ENCODE data around the gene PEX13.

DNA sequence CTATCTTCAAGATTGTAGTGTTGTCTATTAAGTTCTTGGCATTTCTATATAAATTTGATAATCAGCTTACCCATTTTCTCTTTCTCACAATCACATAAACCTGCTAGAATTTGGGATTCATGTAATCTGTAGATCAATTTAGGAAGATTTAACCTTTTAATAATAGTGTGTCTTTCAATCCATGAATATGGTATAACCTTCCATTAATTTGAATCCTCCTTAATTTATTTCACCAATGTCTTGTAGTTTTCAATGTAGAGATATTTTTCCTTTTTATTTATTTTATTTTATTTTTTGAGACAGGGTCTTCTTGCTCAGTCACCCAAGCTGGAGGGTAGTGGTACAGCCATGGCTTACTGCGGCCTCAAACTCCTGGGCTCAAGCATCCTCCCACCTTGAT lies 68.4 kb downstream of the PEX13 start:
- TF ChIP-seq POLR2A (IDR thresholded peaks at IDR 0.05): no peak
- TF ChIP-seq, protein P1, sequence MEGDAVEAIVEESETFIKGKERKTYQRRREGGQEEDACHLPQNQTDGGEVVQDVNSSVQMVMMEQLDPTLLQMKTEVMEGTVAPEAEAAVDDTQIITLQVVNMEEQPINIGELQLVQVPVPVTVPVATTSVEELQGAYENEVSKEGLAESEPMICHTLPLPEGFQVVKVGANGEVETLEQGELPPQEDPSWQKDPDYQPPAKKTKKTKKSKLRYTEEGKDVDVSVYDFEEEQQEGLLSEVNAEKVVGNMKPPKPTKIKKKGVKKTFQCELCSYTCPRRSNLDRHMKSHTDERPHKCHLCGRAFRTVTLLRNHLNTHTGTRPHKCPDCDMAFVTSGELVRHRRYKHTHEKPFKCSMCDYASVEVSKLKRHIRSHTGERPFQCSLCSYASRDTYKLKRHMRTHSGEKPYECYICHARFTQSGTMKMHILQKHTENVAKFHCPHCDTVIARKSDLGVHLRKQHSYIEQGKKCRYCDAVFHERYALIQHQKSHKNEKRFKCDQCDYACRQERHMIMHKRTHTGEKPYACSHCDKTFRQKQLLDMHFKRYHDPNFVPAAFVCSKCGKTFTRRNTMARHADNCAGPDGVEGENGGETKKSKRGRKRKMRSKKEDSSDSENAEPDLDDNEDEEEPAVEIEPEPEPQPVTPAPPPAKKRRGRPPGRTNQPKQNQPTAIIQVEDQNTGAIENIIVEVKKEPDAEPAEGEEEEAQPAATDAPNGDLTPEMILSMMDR (IDR thresholded peaks at IDR 0.05 in 8 of 11, conservative IDR thresholded peaks at IDR 0.05 in 3 of 11): no peak
